Fibroblast of pulmonary artery (primary cell): Measurements from ENCODE around the gene JMJD8.

ENCODE experiments used
- DNase-seq: peaks from one replicate; pipeline ENCODE4 v3.0.0-alpha.2; 2010; ENCODE audit warnings: low read depth
- H3K4me3 ChIP-seq: replicated peaks from 2 replicates; pipeline ENCODE4 v1.5.1; 2011; ENCODE audit warnings: low read depth, mild to moderate bottlenecking, control low read depth, low read length, moderate library complexity
- TF ChIP-seq, protein P1 (sequence below): IDR thresholded peaks from 2 replicates; pipeline ENCODE4 v1.5.1; 2011; ENCODE audit warnings: mild to moderate bottlenecking, control low read depth, low read length, inconsistent platforms; ENCODE audit errors: missing control alignments

JMJD8 gene, protein sequence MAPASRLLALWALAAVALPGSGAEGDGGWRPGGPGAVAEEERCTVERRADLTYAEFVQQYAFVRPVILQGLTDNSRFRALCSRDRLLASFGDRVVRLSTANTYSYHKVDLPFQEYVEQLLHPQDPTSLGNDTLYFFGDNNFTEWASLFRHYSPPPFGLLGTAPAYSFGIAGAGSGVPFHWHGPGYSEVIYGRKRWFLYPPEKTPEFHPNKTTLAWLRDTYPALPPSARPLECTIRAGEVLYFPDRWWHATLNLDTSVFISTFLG

DNA sequence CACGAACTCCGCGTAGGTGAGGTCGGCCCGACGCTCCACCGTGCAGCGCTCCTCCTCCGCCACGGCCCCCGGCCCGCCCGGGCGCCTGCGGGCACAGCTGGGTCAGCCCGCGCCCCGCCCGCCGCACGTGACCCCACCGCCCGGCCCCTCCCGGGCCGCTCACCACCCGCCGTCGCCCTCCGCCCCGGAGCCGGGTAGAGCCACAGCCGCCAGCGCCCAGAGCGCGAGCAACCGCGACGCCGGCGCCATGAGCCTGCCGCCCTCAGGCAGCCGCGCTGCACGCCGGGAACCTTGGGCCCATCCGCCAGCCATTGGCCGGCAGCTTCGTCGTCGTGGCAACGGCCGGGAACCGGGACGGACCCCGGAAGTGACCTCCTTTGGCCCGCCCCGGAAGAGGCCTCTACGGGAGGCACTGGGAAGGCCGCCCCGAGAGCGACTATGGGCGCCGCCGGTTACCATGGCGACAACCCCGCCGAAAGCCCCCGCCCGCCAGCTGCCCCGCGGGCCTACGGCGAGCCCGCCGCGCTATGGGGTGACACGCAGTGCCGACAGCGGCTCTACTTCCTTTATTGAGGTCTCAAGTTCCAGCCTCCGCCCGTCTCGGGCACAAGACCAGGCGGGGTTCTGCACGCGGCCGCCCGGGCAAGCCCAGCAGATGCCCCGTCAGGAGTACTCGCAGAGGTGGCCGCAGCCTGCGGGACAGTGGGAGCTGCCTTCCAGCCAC lies at the start of gene JMJD8:
TSS of gene JMJD8 (minus strand) at position 264 of the 724 bp plus-strand sequence. CDS start at position 249, 15 bp downstream.
- peak within 1 kb of the TSS; percentile 57 for H3K4me3 ChIP-seq
- TF ChIP-seq, protein P1, sequence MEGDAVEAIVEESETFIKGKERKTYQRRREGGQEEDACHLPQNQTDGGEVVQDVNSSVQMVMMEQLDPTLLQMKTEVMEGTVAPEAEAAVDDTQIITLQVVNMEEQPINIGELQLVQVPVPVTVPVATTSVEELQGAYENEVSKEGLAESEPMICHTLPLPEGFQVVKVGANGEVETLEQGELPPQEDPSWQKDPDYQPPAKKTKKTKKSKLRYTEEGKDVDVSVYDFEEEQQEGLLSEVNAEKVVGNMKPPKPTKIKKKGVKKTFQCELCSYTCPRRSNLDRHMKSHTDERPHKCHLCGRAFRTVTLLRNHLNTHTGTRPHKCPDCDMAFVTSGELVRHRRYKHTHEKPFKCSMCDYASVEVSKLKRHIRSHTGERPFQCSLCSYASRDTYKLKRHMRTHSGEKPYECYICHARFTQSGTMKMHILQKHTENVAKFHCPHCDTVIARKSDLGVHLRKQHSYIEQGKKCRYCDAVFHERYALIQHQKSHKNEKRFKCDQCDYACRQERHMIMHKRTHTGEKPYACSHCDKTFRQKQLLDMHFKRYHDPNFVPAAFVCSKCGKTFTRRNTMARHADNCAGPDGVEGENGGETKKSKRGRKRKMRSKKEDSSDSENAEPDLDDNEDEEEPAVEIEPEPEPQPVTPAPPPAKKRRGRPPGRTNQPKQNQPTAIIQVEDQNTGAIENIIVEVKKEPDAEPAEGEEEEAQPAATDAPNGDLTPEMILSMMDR, result no peak
- peak; percentile 95 for DNase-seq

DNA sequence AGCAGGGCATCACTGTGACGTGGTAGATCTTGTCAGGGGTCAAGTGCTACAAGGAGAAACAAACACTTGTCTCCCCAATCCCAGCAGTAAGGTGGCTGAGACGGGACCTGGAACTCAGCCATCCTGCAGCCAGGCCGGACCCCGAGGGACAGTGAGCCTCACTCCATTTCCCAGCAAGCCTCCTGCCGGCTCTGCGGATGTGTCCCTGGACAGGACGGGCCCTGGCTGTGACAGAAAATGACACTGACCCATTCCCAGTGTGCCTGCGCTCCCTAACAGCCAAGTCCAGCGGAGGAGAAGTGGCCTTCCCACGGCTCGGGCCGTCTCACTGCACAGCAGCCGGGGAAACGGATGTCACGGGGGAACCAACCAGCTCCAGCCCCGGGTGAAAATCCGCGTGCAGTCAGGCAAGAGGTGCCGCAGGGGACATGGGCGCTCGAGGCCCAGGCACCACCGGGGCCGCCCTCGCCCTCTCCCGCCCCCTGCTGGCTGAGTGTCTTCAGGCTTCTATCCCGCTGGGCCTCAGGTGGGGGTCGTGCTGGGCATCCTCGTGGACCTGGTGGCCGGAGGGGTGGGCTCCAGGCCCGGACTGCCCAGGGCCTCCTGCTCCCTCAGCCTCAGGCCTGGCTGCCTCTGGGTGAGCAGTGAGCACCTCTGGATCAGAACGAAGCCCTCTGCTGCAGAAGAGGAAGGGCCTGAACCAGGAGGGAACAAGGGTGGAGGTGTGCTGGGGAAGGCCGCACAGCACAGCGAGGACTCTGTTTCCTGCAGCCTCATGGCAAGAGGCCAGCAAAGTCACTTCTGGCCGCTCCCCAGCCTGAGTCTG lies 49.5 kb upstream of the JMJD8 start:
- no peak for DNase-seq
- TF ChIP-seq, protein P1, result peak; percentile 12

DNA sequence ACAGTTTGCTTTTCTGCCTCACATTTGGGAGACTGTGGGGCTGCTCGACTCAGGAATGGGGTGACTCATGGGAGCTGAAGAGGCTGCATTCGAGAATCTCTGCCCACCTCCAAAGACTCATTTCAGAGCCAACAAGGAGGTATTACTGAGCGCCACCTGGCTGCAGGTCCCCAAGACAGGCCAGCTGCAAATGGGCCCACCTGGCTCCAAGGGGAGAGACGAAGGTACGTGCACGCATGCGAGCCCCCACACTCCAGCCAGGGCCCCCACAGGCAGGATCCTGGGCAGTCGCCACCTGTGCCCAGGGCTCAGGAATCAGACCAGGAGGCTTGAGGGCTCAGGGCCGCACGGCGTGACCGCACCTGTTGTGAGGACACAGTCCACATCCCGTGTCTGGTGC lies 48.8 kb upstream of the JMJD8 start:
- no peak overlapping the region for H3K4me3 ChIP-seq
- TF ChIP-seq, protein P1, result no peak
- no peak for DNase-seq

More for the DNA sequence above, 49.5 kb upstream of the JMJD8 start:
- H3K4me3 ChIP-seq, result no peak overlapping the region

DNA sequence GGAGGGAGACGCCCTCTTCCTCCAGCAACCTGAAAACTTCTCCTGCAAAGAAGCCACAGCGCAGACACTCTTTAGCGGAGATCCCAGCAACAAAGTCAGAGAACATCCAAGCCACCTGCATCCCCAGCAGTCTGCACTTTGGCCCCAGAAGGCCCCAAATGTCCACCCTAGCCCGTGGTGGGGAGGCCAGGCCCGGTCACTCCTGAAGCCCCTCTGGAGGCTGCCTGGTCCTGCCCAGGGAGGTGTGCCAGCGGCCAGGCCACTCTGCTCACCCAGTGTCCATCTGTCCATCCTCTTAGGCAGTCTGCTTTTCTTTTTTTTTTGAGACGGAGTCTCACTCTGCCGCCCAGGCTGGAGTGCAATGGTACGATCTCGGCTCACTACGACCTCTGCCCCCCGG lies 48.2 kb upstream of the JMJD8 start:
- DNase-seq, result no peak
- no peak overlapping the region for H3K4me3 ChIP-seq
- TF ChIP-seq, protein P1, result no peak

DNA sequence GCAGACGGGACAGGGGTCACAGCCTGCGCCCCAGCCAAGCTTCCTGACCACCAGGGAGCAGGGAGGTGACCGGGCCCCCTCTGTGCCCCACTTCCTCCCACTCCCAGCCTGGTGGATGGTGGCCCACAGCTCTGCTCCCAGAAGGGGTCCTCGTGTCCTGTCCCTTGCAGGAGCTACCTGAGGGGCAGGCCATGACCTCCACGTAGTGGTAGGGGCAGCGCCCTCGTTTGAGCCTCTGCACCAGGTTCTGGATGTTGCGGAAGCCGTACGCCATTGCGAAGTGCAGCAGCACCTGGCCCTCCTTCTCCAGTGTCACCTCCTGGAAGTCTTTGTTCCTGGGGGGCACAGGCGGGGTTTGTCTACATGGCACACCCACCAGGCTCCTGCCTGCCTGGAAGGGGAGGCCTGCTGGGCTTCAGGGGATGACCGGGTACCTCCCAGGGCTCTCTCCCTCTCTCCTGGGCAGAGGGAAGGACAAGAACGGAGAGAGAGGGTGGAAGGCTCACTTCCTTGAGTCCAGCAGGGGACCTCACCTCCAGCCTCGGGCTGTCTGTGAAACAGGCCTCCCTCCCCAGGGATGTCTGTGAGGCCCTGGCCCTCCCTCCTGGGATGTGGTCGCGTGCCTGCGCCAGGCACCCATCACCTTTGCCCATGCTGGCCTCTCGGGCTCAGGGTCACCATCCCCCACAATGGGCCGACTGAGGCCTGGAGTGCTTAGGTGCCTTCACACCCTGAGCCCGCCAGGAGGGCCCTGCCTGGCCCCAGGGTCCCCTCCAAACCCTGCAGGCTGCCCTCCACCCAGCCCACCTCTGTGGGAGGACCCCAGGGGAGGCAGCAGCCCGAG lies 46.8 kb upstream of the JMJD8 start:
- DNase-seq, result no peak

More for the DNA sequence above, 46.8 kb upstream of the JMJD8 start:
- H3K4me3 ChIP-seq, result no peak overlapping the region
- TF ChIP-seq, protein P1, result no peak
